Hematopoietic multipotent progenitor cell (in vitro differentiated cells): ENCODE results near the gene GREB1. TPM values are rescaled to one million over a fixed set of nuclear protein-coding genes. Genes with fewer than 3 reads are reported as not detected.

Experiments used
- DNase-seq, 3 donors: peaks; one replicate each; pipeline ENCODE4 v3.0.0-alpha.2; 2011 to 2015; ENCODE audit warnings: low read depth in 2 of 3, low spot score in 2 of 3
- total RNA-seq: library from RNA; depleted of rRNA; stranded (reverse); fragments of >200 nt; gene quantifications from one replicate; pipeline ENCODE4 v1.2.3, GENCODE V29; 2012

GREB1 gene
- total RNA-seq, 1 donor: 0.27 TPM

DNA sequence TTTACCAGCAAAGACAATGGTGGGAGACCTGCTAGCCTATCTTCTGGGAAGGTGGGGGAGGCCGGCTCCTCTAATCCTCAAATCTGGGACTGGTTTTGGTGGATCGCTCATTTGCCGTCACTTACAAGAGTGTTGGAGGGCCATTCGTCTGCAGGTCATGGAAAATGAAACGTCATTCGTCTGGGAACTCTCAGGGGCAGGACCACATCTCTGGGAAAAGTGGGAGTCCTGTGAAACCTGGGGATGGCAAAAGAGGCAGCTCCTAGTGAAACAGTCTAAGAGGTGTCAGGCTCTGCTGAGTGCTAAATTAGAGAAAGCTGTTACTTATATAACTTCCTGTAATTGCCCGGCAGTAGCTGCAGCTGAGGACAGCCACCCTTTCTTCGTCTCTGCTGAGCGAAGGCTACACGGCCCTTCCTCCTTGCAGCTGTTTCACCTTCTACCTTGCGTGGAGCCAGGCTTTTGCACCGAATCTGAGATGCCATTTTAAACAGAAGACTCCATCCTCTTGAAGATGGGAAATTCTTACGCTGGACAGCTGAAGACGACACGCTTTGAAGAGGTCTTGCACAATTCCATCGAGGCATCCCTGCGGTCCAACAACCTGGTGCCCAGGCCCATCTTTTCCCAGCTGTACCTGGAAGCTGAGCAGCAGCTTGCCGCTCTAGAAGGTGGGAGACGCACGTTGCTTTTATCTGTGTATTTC lies 22.4 kb downstream of the GREB1 start:
- DNase-seq: peak in 1 of 3 donors; percentile 18

DNA sequence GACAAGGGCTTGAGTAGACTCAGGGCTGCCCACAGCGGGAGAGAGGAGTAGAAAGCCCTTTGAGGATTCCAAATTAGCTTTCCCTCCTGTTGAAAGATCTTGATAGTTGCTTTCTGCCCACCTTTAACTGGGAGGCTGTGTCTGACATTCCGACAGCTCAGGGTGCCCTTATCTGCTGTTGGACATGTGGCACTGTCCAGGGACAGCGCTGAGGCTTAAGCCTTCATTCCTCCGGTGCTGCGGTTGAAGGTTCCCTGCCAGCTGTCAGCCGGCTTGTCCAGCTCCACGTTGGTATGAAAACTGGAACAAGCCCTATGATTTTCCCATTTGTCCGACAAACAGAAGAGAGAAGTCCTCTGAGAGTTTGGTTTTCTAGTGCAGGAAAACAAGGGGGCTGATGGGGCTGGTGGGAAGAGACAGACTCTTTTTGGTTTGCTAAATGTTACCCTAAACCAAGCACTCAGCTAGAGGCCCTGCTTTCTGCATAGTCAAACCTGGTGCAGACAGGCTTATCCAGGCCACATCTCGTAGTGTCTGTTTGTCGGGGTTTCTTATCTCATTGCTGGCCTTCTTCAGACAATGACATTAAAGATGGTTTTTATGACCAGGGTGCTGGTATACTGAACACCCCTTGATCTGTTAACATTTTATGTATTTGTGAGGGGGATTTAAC lies 24.5 kb downstream of the GREB1 start:
- no peak for DNase-seq

DNA sequence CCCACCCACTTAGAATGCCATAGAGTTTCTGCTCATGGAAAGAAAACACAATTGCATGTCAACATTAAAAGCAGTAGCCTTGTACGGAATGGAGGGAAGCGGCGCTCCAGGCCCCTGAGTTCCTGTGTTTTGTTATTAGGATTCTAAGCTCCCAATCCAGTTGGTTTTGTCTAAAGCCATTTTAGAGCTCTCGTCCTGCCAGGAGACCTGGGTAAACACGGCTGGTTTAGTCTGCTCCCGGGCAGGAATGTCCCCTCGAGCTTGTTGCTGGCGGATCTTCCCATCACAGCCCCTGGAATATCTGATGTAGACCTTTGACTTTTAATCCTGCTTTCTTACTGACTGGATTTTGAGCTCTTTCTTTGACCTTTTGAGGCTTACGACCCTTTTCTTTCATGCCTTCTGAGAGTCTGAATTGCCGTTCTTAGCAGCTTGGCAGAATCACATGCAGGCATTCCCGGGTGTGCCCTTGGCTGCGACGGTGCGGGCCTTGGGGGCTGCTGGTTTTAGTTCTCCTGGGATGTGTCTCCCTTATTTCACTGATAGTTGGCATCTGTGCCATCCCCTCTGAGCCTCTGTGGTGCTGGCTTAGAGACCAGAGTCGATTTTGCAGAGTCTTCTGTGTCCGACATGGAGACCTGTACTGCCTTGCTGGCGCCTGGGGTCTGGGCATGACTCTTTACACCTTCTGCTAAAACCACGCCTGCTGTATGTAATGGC lies 25.4 kb downstream of the GREB1 start:
- DNase-seq: no peak

DNA sequence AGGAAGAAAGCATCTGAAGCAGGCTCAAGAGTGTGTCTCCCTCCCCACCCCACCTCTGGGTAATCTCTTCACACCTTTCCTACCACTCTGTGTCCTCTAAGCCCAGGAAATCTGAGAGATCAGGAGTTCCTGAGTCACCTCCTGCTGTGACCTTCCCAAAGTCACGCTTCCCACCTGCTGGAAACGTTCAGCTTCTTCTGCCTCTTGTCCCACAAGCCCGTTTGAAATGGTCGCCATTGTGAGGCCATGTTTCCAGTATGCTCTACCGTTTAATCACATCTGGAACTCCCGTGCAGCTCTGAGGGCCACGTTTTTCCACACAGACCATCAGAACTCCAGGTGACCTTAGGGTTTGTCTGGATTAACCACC lies 25.9 kb downstream of the GREB1 start:
- DNase-seq: no peak

DNA sequence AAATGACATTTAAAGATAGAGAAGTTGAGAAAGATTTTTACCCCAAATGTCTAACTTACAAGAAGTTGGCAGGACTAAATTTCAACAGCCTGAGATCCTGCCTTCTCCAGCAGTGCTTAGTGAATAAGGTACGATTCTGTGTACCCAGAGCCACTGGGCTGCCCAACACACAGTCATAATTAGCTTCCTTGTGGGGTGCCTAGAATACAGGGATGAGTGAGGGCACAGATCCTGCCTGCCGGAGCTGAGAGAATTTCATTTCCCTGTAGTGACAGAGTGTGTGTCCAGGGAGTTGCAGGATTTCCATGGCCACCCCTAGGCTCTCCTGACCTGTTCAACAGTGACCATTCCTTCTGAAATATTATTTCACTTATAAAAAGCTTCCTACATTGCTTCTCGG lies 27.0 kb downstream of the GREB1 start:
- DNase-seq: no peak

DNA sequence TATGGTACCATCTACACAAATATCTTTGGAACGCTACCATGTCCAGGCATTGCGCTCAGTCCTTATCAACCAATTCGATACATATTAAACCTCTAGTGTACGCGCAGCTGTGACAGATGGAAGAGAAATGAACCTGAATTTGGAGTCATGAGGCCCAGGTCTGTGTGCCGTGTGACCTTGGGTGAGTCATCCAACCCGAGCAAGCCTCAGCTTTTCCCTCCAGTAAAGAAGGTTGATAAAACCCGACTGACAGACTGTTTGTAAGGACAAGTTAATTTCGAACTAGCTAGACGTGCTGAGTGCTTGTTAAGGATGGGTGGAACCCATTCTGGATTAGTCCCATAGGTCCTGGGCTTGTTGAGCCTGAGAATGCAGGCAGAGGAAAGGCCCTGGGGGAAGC lies 28.2 kb downstream of the GREB1 start:
- DNase-seq: no peak

DNA sequence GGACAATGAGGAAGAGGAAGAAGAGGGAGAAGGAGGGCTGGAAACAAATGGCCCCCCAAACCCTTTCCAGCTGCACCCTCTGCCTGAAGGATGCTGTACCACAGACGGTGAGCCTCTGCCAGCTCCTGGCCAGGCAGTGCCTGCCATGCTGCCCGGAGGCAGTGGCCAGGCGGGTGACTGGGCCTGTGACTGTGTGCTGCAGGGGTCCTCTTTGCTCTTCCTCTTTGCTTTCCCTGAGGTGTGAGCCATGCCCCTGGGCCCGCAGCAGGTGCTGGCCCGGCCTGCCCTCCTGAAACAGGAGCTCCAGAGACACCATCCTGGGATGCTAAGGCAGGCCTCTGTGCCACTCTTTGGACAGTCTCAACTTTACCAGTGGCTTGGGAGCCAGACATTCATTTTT lies 28.6 kb downstream of the GREB1 start:
- no peak for DNase-seq

DNA sequence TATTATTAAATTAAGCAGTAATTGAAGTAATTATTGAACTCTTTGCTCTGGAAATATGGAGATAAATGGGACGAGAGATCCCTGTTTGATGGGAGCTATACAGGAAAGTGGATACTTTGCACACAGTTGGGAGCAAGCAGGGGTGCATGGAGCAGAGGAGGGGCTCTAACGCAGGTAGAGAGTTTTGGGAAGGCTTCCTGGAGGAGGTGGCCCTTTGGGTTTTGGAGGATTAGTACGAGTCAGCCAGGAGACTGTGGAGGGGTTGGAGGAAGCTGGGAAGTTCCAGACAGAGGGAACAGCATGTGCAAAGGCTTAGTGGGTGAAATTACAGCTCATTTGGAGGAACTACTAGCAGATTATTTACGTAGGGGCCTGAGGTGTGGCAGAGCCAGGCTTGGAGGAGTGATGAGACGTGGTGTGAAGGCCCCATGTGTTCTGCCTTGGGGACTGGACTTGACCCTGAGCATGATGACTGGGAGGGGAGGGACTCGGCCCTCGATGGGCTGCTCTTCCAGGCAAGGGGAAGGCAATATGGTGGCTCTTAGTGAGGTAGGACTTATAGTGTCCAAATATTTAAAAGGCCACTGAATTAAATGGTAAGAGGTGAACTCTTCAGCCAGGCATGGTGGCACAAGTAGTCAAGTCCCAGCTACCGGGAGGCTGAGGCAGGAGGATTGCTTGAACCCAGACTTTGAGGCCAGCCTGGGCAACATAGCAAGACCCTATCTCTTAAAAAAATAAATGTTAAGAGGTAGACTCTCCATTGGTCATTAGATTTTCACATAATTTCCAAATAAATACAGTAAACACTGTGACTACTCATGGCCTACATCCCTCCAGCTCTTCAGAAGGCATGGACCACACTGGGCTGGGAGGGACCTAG lies 30.2 kb downstream of the GREB1 start:
- no peak for DNase-seq

DNA sequence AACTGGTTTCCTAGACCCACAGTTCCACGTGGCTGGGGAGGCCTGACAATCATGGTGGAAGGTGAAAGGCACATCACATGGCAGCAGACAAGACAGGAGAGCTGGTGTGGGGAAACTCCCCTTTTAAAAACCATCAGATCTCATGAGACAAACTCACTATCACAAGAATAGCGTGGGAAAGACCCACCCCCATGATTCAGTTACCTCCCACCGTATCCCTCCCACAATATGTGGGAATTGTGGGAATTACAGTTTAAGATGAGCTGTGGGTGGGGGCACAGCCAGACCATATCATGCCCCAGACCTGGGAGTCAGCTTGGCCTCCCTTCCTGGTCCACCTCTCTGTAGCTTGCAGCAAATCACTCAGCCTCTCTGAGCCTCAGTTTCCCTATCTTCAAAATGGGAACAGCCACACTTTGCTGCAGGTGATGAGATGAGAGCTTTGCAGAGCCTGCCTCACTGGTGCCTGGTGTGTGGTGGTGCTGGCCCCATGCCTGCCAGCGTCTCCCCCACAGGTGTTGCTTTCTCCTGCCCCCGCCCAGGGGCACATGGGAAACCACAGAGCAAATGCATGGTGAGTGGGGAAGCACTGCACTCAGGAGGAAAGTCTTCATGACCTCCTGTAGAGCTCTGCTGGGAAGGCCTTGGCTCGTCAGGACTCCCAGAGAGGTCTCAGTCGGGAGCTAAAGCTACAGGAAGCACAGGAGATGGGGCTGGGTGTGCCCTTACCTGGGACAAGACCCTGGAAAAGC lies 31.1 kb downstream of the GREB1 start:
- no peak for DNase-seq

DNA sequence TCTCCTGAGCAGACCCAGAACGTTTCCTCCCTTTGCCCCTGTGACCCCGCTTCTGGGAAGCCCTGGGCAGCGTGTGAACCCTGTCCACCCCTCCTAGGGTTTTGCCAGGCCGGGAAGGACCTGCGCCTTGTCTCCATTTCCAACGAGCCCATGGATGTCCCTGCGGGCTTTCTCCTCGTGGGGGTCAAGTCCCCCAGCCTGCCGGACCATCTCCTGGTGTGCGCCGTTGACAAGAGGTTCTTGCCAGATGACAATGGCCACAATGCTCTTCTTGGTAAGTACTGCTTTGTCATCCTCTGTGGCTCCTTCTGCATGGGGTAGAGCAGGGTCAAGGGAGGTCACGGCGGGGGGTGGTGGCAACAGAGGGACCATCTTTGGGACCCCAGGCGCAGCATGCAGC lies 32.5 kb downstream of the GREB1 start:
- DNase-seq: no peak

DNA sequence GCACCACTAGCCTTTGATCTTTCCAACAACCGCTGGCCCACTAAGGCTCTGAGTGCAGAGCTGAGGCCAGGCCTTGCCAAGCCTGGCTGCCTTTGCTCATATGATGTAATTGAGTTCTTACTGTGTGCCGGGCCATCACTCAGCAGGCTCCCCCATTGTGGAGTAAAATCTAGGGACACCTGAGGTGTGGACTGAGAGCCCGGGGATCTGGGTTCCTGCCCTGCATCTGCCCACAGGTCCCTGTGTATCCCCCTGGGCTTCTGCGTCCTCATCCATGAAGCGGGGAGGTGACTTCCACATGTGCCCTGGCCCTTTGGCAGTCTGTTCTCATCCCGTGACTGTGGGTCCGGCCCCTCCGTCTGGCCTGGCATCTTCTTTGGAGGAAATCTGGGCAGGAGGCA lies 33.8 kb downstream of the GREB1 start:
- DNase-seq: no peak

DNA sequence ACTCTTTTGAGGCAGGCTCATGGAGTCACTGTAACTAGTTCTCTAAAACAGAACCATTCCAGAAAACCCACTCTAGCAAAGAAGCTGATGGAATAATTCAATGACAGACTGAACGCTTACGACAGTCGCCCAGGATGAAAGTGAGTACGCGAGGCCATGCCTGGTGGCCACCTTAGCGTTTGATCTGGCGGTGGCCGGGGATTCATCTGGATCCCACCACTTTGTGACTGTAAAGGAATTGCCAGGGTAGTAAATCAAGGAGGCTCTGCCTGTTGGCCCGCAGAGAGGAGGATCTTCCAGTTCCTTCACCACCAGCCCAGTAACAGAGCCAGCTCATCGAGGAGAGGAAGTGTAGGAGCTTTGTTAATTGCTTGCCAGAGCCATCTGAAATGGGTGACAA lies 34.6 kb downstream of the GREB1 start:
- no peak for DNase-seq

DNA sequence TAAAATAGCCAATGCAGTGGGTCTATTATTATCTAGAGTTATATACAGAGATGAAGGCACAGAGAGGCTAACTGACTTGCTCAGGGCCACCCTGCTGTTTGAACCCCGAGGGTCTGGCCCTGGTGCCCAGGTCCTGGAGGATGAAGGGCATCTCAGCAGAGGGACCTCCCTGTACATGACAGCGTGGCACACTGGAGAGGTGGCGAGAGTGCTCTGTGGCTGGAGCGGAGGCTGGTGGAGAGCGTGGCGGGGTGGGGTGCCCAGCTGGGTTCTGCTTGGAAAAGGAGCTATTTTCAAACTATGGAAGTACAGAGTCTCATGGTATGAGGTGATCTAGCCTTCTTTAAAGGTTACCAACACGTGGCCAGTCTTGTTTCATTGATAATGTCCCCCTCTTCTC lies 35.8 kb downstream of the GREB1 start:
- no peak for DNase-seq

DNA sequence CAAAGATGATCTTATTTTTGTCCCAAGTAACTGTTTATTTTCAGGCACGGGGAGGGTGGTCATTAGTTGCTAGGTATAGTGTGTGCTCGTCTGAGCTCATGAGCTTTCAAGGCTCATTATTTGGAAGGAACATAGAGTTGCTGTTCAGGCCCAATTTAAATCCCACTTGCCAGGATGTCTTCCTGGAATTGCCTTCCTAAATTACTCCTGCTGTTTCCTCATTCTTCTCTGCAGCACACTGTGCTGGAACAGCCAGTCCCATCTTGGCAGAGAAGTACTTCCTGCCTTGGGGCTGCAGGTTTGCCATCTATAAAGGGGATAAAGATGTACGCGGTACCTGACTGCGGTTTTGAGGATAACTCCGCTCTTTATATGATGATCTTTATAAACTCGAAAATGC lies 37.3 kb downstream of the GREB1 start:
- no peak for DNase-seq

DNA sequence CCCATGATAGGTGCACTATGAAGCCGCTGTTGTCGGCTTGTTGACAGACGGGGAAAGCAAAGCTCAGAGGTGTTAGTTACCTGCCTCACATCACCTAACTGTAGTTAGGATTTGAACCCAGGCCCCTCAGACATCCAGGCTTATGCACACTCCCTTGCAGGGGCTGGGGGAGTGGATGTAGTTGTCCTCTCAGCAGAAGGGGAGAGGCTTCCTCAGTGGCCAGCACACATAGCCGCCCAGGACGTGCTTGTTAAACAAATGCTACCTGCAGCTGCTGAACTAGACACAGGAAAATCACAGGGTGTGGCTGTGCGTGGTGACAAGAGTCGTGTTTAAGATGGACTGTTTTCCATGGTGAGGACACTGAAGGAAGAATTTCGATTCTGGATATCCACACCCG lies 39.2 kb downstream of the GREB1 start:
- DNase-seq: no peak

DNA sequence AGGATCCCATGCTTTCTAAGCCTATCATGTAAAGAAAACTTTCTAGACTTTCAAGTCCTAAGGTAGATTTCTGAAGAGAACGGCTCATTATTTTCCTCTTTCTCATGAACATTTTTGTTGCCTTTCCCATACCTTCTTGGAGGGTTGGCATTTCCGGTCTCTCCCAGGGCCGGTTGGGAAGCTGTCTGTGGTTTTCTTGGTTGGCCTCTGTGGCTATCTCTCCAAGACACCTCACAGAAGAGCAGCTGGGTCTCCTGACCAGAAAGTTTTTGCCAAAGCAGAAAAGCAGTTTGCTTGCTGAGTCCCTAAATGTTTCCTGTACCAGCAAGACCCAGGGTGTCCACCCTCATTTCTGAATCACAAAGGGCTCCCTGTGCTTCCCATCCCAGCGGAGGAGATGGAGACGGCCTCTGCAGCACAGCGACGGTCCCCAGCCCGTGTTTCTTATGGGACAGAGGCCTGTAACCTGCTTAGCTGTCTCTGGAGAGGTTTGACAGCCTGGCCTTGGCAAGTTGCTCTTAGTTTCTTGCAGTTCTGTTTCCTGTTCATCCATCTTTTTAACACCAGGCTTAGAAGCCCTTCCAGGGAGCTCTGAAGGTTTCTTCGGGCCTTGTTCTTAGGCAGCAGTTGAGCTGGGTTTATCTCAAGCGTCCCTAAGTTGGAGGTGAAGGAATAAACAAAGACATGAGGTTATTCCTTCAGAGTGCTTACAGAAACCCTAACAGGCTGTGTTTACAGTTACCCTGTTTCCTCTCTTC lies 39.8 kb downstream of the GREB1 start:
- DNase-seq: no peak

DNA sequence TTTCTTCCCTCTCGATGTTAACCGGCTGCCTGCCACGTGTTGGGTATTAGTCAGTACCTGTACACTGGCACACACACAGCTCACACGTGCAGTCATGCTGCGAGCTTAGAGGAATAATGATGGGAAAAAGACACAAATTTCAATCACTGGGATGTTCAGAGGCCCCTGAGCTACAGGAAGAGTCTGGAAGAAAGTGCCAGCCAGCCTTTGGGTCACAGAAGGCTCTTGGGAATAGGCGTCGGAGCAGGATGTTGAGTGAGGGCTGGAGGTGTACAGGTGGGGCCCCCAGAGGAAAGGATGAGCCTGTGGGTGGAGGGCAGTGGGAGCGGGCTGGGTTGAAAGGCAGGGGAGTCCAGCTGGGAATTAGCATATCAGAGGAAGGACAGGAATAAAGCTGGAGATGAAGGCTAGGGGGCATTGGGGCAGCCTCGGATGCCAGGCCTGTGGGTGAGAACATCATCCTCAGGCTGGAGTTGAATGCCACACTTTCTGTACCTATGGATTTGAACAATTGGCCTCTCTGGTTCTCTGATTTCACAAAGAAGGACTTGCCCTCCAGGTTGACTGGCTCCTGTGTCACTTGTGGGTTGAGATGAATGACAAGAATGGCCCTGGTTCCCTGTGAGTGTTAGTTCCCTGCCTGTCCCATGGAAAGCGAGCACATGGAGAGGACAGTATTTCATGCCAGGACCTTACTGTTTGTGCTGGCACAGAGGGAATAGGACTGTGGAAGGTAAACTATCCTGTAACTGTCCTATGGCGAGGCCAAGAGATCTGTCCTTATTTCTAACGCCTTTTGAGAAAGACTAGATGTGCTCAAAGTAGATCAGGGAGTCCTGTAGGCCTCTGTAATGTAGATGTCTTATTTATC lies 40.6 kb downstream of the GREB1 start:
- DNase-seq: no peak

DNA sequence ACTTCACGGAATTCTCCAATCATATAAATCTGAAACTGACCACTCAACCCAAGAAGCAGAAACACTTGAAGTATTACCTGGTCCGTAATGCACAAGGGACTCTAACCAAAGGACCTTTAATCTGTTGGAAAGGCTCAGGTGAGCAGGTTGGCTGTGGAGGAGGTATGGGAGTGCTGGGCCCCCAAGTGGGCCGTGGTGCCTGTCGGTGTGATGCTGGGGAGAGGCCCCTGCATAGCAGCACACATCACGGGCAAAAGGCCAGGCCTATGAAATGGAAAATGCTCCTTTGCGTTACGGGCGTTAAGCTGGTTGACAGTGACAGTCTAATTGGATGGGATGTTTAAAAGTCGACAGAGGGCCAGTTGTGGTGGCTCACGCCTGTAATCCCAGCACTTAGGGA lies 42.6 kb downstream of the GREB1 start:
- DNase-seq: no peak
